ENCODE data around the gene MCUB.
"Not testable (repeated sequence)": the region's sequence is repeated elsewhere in the genome, so short reads cannot be mapped to it uniquely, and the experiment has no call there.

The MCUB gene

GRCh38 chr4:109559983-109560686 lies at the start of gene MCUB:
MCUB (plus strand) TSS chr4:109560246; CDS start chr4:109560338, 92 bp downstream.
- DNase-seq: peak; percentile 94

- DNase-seq: no peak
These were observed 49.4 kb upstream of the MCUB start for GRCh38 chr4:109510687-109511086.

GRCh38 chr4:109511414-109511813 lies 48.6 kb upstream of the MCUB start:
- DNase-seq: no peak

GRCh38 chr4:109513368-109513767 lies 46.7 kb upstream of the MCUB start:
- DNase-seq: not testable (repeated sequence)

GRCh38 chr4:109532182-109532581 lies 27.9 kb upstream of the MCUB start:
- DNase-seq: no peak

GRCh38 chr4:109545401-109545800 lies 14.6 kb upstream of the MCUB start:
- DNase-seq: no peak

- no peak for DNase-seq
These were observed 12.7 kb upstream of the MCUB start for GRCh38 chr4:109547394-109547793.

- DNase-seq: peak; percentile 40
These were observed 11.4 kb upstream of the MCUB start for GRCh38 chr4:109548655-109549054.

GRCh38 chr4:109552237-109552636 lies 7.8 kb upstream of the MCUB start:
- no peak for DNase-seq

GRCh38 chr4:109553130-109553529 lies 6.9 kb upstream of the MCUB start:
- no peak for DNase-seq

GRCh38 chr4:109554971-109555370 lies 5.1 kb upstream of the MCUB start:
- no peak for DNase-seq

GRCh38 chr4:109557433-109557832 lies 2.6 kb upstream of the MCUB start:
- DNase-seq: no peak

GRCh38 chr4:109558095-109558494 lies 2.0 kb upstream of the MCUB start:
- peak; percentile 42 for DNase-seq

- DNase-seq: peak; percentile 34
These were observed 442 bp upstream of the MCUB start for GRCh38 chr4:109559625-109559982.

- peak; percentile 71 for DNase-seq
These were observed 828 bp downstream of the MCUB start for GRCh38 chr4:109560687-109561461.

GRCh38 chr4:109562457-109563239 lies 2.6 kb downstream of the MCUB start:
- peak; percentile 44 for DNase-seq

- no peak for DNase-seq
These were observed 11.4 kb downstream of the MCUB start for GRCh38 chr4:109571494-109571893.

GRCh38 chr4:109572154-109572553 lies 12.1 kb downstream of the MCUB start:
- DNase-seq: no peak

GRCh38 chr4:109574443-109574850 lies 14.4 kb downstream of the MCUB start:
- no peak for DNase-seq

GRCh38 chr4:109574931-109575804 lies 15.1 kb downstream of the MCUB start:
- DNase-seq: no peak

GRCh38 chr4:109576462-109576861 lies 16.4 kb downstream of the MCUB start:
- DNase-seq: no peak

GRCh38 chr4:109578846-109579245 lies 18.8 kb downstream of the MCUB start:
- DNase-seq: no peak

GRCh38 chr4:109579997-109580396 lies 20.0 kb downstream of the MCUB start:
- not testable (repeated sequence) for DNase-seq

All from stimulated activated CD4-positive, alpha-beta T cell treated with anti-CD3 and anti-CD28 coated beads, Interleukin-1b, Interleukin-23, amount 100 ng/mL, for 48 hours (primary cell).